H9 (cell line): ENCODE data around the gene TBL1X. TPM values are rescaled to one million over a fixed set of nuclear protein-coding genes. Genes with fewer than 3 reads are reported as not detected.

Source experiments
- DNase-seq: peaks from one replicate; pipeline ENCODE4 v3.0.0-alpha.2; 2017
- H2AFZ ChIP-seq: one replicate; pipeline ENCODE4 v1.6.1; 2013; ENCODE audit warnings: mild to moderate bottlenecking, low read length, control low read depth, moderate library complexity
- H2AK5ac ChIP-seq: 2 replicates; pipeline ENCODE4 v1.6.1; 2013; ENCODE audit warnings: low read length, control low read depth, mixed read lengths; ENCODE audit not compliant: insufficient read length
- H2BK120ac ChIP-seq: one replicate; pipeline ENCODE4 v1.6.1; 2013; ENCODE audit warnings: low read depth, mild to moderate bottlenecking, low read length, control low read depth, inconsistent platforms; ENCODE audit not compliant: poor library complexity, severe bottlenecking
- H2BK12ac ChIP-seq: 2 replicates; pipeline ENCODE4 v1.6.1; 2013; ENCODE audit warnings: low read length, control low read depth, mixed read lengths, low read depth; ENCODE audit not compliant: insufficient read length
- H2BK15ac ChIP-seq: 2 replicates; pipeline ENCODE4 v1.6.1; 2013; ENCODE audit warnings: low read depth, low read length, control low read depth
- H2BK20ac ChIP-seq: one replicate; pipeline ENCODE4 v1.6.1; 2013; ENCODE audit warnings: low read depth, mild to moderate bottlenecking, low read length, control low read depth, inconsistent platforms; ENCODE audit not compliant: poor library complexity, severe bottlenecking
- H2BK5ac ChIP-seq: 2 replicates; pipeline ENCODE4 v1.6.1; 2013; ENCODE audit warnings: low read length, control low read depth, mixed read lengths; ENCODE audit not compliant: insufficient read length
- H3K14ac ChIP-seq: 2 replicates; pipeline ENCODE4 v1.6.1; 2013; ENCODE audit warnings: low read length, control low read depth; ENCODE audit not compliant: insufficient read depth
- H3K18ac ChIP-seq: 2 replicates; pipeline ENCODE4 v1.6.1; 2013; ENCODE audit warnings: low read depth, mild to moderate bottlenecking, mixed read lengths, low read length, control low read depth; ENCODE audit not compliant: insufficient read length
- H3K23ac ChIP-seq: 2 replicates; pipeline ENCODE4 v1.6.1; 2013; ENCODE audit warnings: low read length, control low read depth, mixed read lengths, low read depth; ENCODE audit not compliant: insufficient read length
- H3K23me2 ChIP-seq: 2 replicates; pipeline ENCODE4 v1.6.1; 2013; ENCODE audit warnings: low read depth, mild to moderate bottlenecking, mixed read lengths, low read length, control low read depth; ENCODE audit not compliant: insufficient read length, poor library complexity, severe bottlenecking
- H3K27ac ChIP-seq: 2 replicates; pipeline ENCODE4 v1.5.1; 2013; ENCODE audit warnings: low read length, control low read depth, mixed read lengths, low read depth; ENCODE audit not compliant: insufficient read length
- H3K27me3 ChIP-seq: 2 replicates; pipeline ENCODE4 v1.6.1; 2013; ENCODE audit warnings: low read length, control low read depth, inconsistent platforms; ENCODE audit not compliant: insufficient read depth
- H3K4ac ChIP-seq: 2 replicates; pipeline ENCODE4 v1.6.1; 2013; ENCODE audit warnings: low read depth, mild to moderate bottlenecking, control low read depth, inconsistent platforms, low read length, moderate library complexity
- H3K4me1 ChIP-seq: 2 replicates; pipeline ENCODE4 v1.6.1; 2013; ENCODE audit warnings: low read length, control low read depth, inconsistent platforms; ENCODE audit not compliant: insufficient read depth
- H3K4me2 ChIP-seq: 2 replicates; pipeline ENCODE4 v1.6.1; 2013; ENCODE audit warnings: low read length, control low read depth, mixed read lengths; ENCODE audit not compliant: insufficient read length, insufficient read depth
- H3K56ac ChIP-seq: 2 replicates; pipeline ENCODE4 v1.6.1; 2013; ENCODE audit warnings: low read depth, mild to moderate bottlenecking, mixed read lengths, low read length, control low read depth; ENCODE audit not compliant: insufficient read length
- H3K79me1 ChIP-seq: 2 replicates; pipeline ENCODE4 v1.6.1; 2013; ENCODE audit warnings: low read depth, mild to moderate bottlenecking, moderate library complexity, low read length, control low read depth, inconsistent platforms; ENCODE audit not compliant: insufficient read depth, poor library complexity, severe bottlenecking
- H3K79me2 ChIP-seq: 2 replicates; pipeline ENCODE4 v1.6.1; 2013; ENCODE audit warnings: low read length, control low read depth, inconsistent platforms; ENCODE audit not compliant: insufficient read depth
- H3K9ac ChIP-seq: 2 replicates; pipeline ENCODE4 v1.6.1; 2013; ENCODE audit warnings: low read length, control low read depth, mixed read lengths; ENCODE audit not compliant: insufficient read length; ENCODE audit errors: extremely low read depth
- H3K9me3 ChIP-seq: one replicate; pipeline ENCODE4 v1.6.1; 2013; ENCODE audit warnings: low read depth, low read length, inconsistent platforms; ENCODE audit not compliant: control insufficient read depth
- H3T11ph ChIP-seq: one replicate; pipeline ENCODE4 v1.6.1; 2013; ENCODE audit warnings: mild to moderate bottlenecking, low read length, control low read depth, inconsistent platforms
- H4K20me1 ChIP-seq: one replicate; pipeline ENCODE4 v1.6.1; 2013; ENCODE audit not compliant: control insufficient read depth, insufficient read length, insufficient read depth
- H4K5ac ChIP-seq: 2 replicates; pipeline ENCODE4 v1.6.1; 2013; ENCODE audit warnings: low read depth, mild to moderate bottlenecking, mixed read lengths, low read length, control low read depth; ENCODE audit not compliant: insufficient read length
- H4K8ac ChIP-seq: replicated peaks from 2 replicates; pipeline ENCODE4 v1.6.1; 2013; ENCODE audit warnings: low read length, control low read depth, mixed read lengths, low read depth; ENCODE audit not compliant: insufficient read length
- H4K91ac ChIP-seq: 2 replicates; pipeline ENCODE4 v1.6.1; 2013; ENCODE audit warnings: low read depth, mild to moderate bottlenecking, moderate library complexity, mixed read lengths, low read length, control low read depth; ENCODE audit not compliant: insufficient read length
- H3K27ac Mint-ChIP-seq, 3 experiments: 2 replicates in 2 of 3; 3 replicates in 1 of 3; pipeline ENCODE4 v1.8.0; 2020 to 2021; ENCODE audit warnings: mixed read lengths in 3 of 3, mild to moderate bottlenecking in 1 of 3, moderate library complexity in 1 of 3
- H3K27me3 Mint-ChIP-seq: 2 replicates; pipeline ENCODE4 v1.8.0; 2021; ENCODE audit warnings: low read depth, mild to moderate bottlenecking, moderate library complexity, mixed read lengths
- H3K36me3 Mint-ChIP-seq, 3 experiments: 2 replicates in 2 of 3; 3 replicates in 1 of 3; pipeline ENCODE4 v1.8.0; 2020 to 2021; ENCODE audit warnings: low read depth in 3 of 3, mixed read lengths in 3 of 3; ENCODE audit not compliant: insufficient read depth in 1 of 3
- H3K4me1 Mint-ChIP-seq, 2 experiments: 2 replicates each; pipeline ENCODE4 v1.8.0; 2020; ENCODE audit warnings: mixed read lengths in 2 of 2
- H3K4me3 Mint-ChIP-seq, 2 experiments: 2 replicates in 1 of 2; 3 replicates in 1 of 2; pipeline ENCODE4 v1.8.0; 2020 to 2021; ENCODE audit warnings: mild to moderate bottlenecking in 2 of 2, mixed read lengths in 2 of 2, moderate library complexity in 1 of 2
- H3K9me3 Mint-ChIP-seq, 2 experiments: 2 replicates in 1 of 2; 3 replicates in 1 of 2; pipeline ENCODE4 v1.8.0; 2020; ENCODE audit warnings: mild to moderate bottlenecking in 2 of 2, mixed read lengths in 2 of 2, moderate library complexity in 1 of 2
- CTCF ChIP-seq: fragments of 200-600 bp; sonication (generic); conservative IDR thresholded peaks from 3 replicates; pipeline ENCODE4 v1.8.0; 2021; ENCODE audit warnings: antibody characterized with exemption, mild to moderate bottlenecking
- WGBS: extraction: QIAGEN DNeasy Blood & Tissue Kit; methylation state at CpG from one replicate; pipeline ENCODE4 v1.1.7; 2013; ENCODE audit warnings: missing lambda C conversion rate, low lambda C conversion rate, mixed read lengths; ENCODE audit not compliant: insufficient read length; ENCODE audit errors: extremely low coverage; 5-methylcytosine and 5-hydroxymethylcytosine counted together
- total RNA-seq: library from RNA; stranded (reverse); gene quantifications from 2 replicates; pipeline ENCODE4 v1.2.1, GENCODE V29; 2021

TBL1X gene
- total RNA-seq, 1 experiment from 2014 or later: 24.1 TPM

- no peak overlapping the region for H3K9ac ChIP-seq
- H3T11ph ChIP-seq: no peak overlapping the region
- H2BK5ac ChIP-seq: no peak overlapping the region
- DNase-seq: no peak
- no peaks in the 10 kb centered on the region; the same call in 1 of the 2 replicates for H3K79me2 ChIP-seq
- H4K91ac ChIP-seq: no peak overlapping the region
- H3K79me1 ChIP-seq: no peaks in the 10 kb centered on the region
- Mint-ChIP-seq H3K4me1 (peaks cover 38 to 59% of the 10 kb centered on the region in 2 experiments), H3K27me3 (no peaks in the 10 kb centered on the region), H3K9me3 (peaks cover 2 to 23% of the 10 kb centered on the region in 2 experiments; a peak in 3 of 5 replicates), H3K4me3 (no peak overlapping the region), H3K36me3 (peaks cover 2 to 5% (median 3%) of the 10 kb centered on the region in 3 experiments; a peak in 4 of 7 replicates), H3K27ac (no peak overlapping the region)
- no peaks in the 10 kb centered on the region for H4K20me1 ChIP-seq
- H3K27ac ChIP-seq: no peak overlapping the region
- H3K14ac ChIP-seq: no peak overlapping the region
- no peaks in the 10 kb centered on the region for H3K27me3 ChIP-seq
- H4K8ac ChIP-seq: no peak overlapping the region
- no peak for TF ChIP-seq CTCF
- no peak overlapping the region for H3K4me2 ChIP-seq
- no peak overlapping the region for H2AK5ac ChIP-seq
- no peak overlapping the region for H3K18ac ChIP-seq
- whole genome bisulfite sequencing: no CpG with 5 or more reads among the region's 8 CpGs
- peaks cover 18% of the 10 kb centered on the region; the same call in 1 of the 2 replicates for H3K4me1 ChIP-seq
- H3K4ac ChIP-seq: no peak overlapping the region
- H3K9me3 ChIP-seq: no peaks in the 10 kb centered on the region
- H3K56ac ChIP-seq: no peak overlapping the region
- H4K5ac ChIP-seq: no peak overlapping the region
- no peak overlapping the region for H3K23ac ChIP-seq
- no peak overlapping the region for H2BK12ac ChIP-seq
- no peak overlapping the region for H2BK20ac ChIP-seq
- H2BK120ac ChIP-seq: no peak overlapping the region
- H3K23me2 ChIP-seq: no peaks in the 10 kb centered on the region
- no peak overlapping the region for H2BK15ac ChIP-seq
- no peak overlapping the region for H2AFZ ChIP-seq
Observed at GRCh38 chrX:9581771-9582385, 117.0 kb downstream of the TBL1X start.
